ENCODE data around the gene ETV5. TPM values are rescaled to one million over a fixed set of nuclear protein-coding genes. Genes with fewer than 3 reads are reported as not detected.
A peak's percentile ranks its signal among the peaks of the same experiment; 100 is the strongest.

Gene ETV5
- 1 to 10 TPM; 1.1 to 1.5 TPM for total RNA-seq

GRCh38 chr3:186108941-186109865 lies at the start of gene ETV5:
ETV5 (minus strand) TSS chr3:186109089; CDS start chr3:186105868, 3,221 bp downstream.
- peaks cover 79% of the 10 kb centered on the region for H3K27me3 Mint-ChIP-seq (ENCODE audit: low read depth)
- no peaks in the 10 kb centered on the region for H3K36me3 Mint-ChIP-seq (ENCODE audit: low read depth)
- peaks cover 30% of the 10 kb centered on the region for H3K4me1 Mint-ChIP-seq (ENCODE audit: low read depth)
- H3K27ac Mint-ChIP-seq = no peak within 1 kb of the TSS
- peak within 1 kb of the TSS; percentile 78 for H3K4me3 Mint-ChIP-seq
- intact Hi-C loops (cut with micrococcal nuclease) = loop anchor here (1.0 to 10.0 kb wide), 10 partner anchors 42 to 716 kb away; partner anchors contain the start of genes DNAJB11 and TRA2B
- DNase-seq = peak; percentile 97
- CTCF ChIA-PET = interaction anchor here (0.5 to 0.7 kb wide), 2 partner anchors 34 to 508 kb away, joined by 3 read pairs; no protein-coding TSS in a partner anchor
- H3K9me3 Mint-ChIP-seq = no peaks in the 10 kb centered on the region

- DNase-seq = no peak
- intact Hi-C loops (cut with micrococcal nuclease) = no loop called here
- H3K4me3 Mint-ChIP-seq = no peak overlapping the region
- H3K4me1 Mint-ChIP-seq (ENCODE audit: low read depth) = peaks cover 13% of the 10 kb centered on the region
- CTCF ChIA-PET = no interaction called here
- no peak overlapping the region for H3K27ac Mint-ChIP-seq
- no peaks in the 10 kb centered on the region for H3K9me3 Mint-ChIP-seq
- no peaks in the 10 kb centered on the region for H3K36me3 Mint-ChIP-seq (ENCODE audit: low read depth)
- peaks cover 34% of the 10 kb centered on the region for H3K27me3 Mint-ChIP-seq (ENCODE audit: low read depth)
Observed at GRCh38 chr3:186154641-186155040, 45.8 kb upstream of the ETV5 start.

- CTCF ChIA-PET = interaction anchor here (0.5 to 1.1 kb wide), 3 partner anchors 24 to 387 kb away, joined by 3 to 5 read pairs (median 3); no protein-coding TSS in a partner anchor
- no peak for DNase-seq
- intact Hi-C loops (cut with micrococcal nuclease) = no loop called here
- Mint-ChIP-seq H3K4me1 (ENCODE audit: low read depth) (peaks cover 13% of the 10 kb centered on the region), H3K36me3 (ENCODE audit: low read depth) (no peaks in the 10 kb centered on the region), H3K27me3 (ENCODE audit: low read depth) (peaks cover 47% of the 10 kb centered on the region), H3K9me3 (no peaks in the 10 kb centered on the region), H3K4me3 (no peak overlapping the region), H3K27ac (no peak overlapping the region)
Observed at GRCh38 chr3:186152889-186153292, 44.0 kb upstream of the ETV5 start.

GRCh38 chr3:186152361-186152798 lies 43.5 kb upstream of the ETV5 start:
- CTCF ChIA-PET = interaction anchor here (0.5 to 1.1 kb wide), 4 partner anchors 32 to 387 kb away, joined by 3 to 5 read pairs (median 3); no protein-coding TSS in a partner anchor
- Mint-ChIP-seq H3K27ac (no peak overlapping the region), H3K4me3 (no peak overlapping the region), H3K36me3 (ENCODE audit: low read depth) (no peaks in the 10 kb centered on the region), H3K9me3 (no peaks in the 10 kb centered on the region), H3K27me3 (ENCODE audit: low read depth) (peaks cover 48% of the 10 kb centered on the region), H3K4me1 (ENCODE audit: low read depth) (peaks cover 13% of the 10 kb centered on the region)
- DNase-seq = no peak
- intact Hi-C loops (cut with micrococcal nuclease) = no loop called here

GRCh38 chr3:186151077-186151971 lies 42.4 kb upstream of the ETV5 start:
- H3K9me3 Mint-ChIP-seq = no peaks in the 10 kb centered on the region
- intact Hi-C loops (cut with micrococcal nuclease) = loop anchor here (1.0 to 2.0 kb wide), 2 partner anchors 33 to 42 kb away; partner anchors contain the start of gene ETV5
- peak; percentile 10 for DNase-seq
- no peak overlapping the region for H3K4me3 Mint-ChIP-seq
- H3K36me3 Mint-ChIP-seq (ENCODE audit: low read depth) = no peaks in the 10 kb centered on the region
- CTCF ChIA-PET = no interaction called here
- peaks cover 13% of the 10 kb centered on the region for H3K4me1 Mint-ChIP-seq (ENCODE audit: low read depth)
- peak overlapping the region; percentile 18 for H3K27ac Mint-ChIP-seq
- H3K27me3 Mint-ChIP-seq (ENCODE audit: low read depth) = peaks cover 48% of the 10 kb centered on the region

- Mint-ChIP-seq H3K4me3 (no peak overlapping the region), H3K27ac (no peak overlapping the region), H3K9me3 (no peaks in the 10 kb centered on the region), H3K36me3 (ENCODE audit: low read depth) (no peaks in the 10 kb centered on the region), H3K27me3 (ENCODE audit: low read depth) (peaks cover 48% of the 10 kb centered on the region), H3K4me1 (ENCODE audit: low read depth) (peaks cover 13% of the 10 kb centered on the region)
- DNase-seq = no peak
- CTCF ChIA-PET = no interaction called here
- intact Hi-C loops (cut with micrococcal nuclease) = loop anchor here (2.0 kb wide), 1 partner anchor 35 kb away; no protein-coding TSS in a partner anchor
Observed at GRCh38 chr3:186150041-186150830, 41.3 kb upstream of the ETV5 start.

GRCh38 chr3:186149319-186149960 lies 40.6 kb upstream of the ETV5 start:
- peaks cover 52% of the 10 kb centered on the region for H3K27me3 Mint-ChIP-seq (ENCODE audit: low read depth)
- no peaks in the 10 kb centered on the region for H3K36me3 Mint-ChIP-seq (ENCODE audit: low read depth)
- no peak for DNase-seq
- intact Hi-C loops (cut with micrococcal nuclease) = no loop called here
- peaks cover 13% of the 10 kb centered on the region for H3K4me1 Mint-ChIP-seq (ENCODE audit: low read depth)
- CTCF ChIA-PET = no interaction called here
- H3K4me3 Mint-ChIP-seq = no peak overlapping the region
- no peaks in the 10 kb centered on the region for H3K9me3 Mint-ChIP-seq
- no peak overlapping the region for H3K27ac Mint-ChIP-seq

GRCh38 chr3:186144257-186144656 lies 35.4 kb upstream of the ETV5 start:
- Mint-ChIP-seq H3K4me1 (ENCODE audit: low read depth) (no peaks in the 10 kb centered on the region), H3K27ac (no peak overlapping the region), H3K36me3 (ENCODE audit: low read depth) (no peaks in the 10 kb centered on the region), H3K9me3 (no peaks in the 10 kb centered on the region), H3K4me3 (no peak overlapping the region), H3K27me3 (ENCODE audit: low read depth) (peaks cover 19% of the 10 kb centered on the region)
- CTCF ChIA-PET = no interaction called here
- no peak for DNase-seq
- intact Hi-C loops (cut with micrococcal nuclease) = no loop called here

GRCh38 chr3:186143250-186143649 lies 34.4 kb upstream of the ETV5 start:
- intact Hi-C loops (cut with micrococcal nuclease) = no loop called here
- Mint-ChIP-seq H3K36me3 (ENCODE audit: low read depth) (no peaks in the 10 kb centered on the region), H3K27me3 (ENCODE audit: low read depth) (peaks cover 11% of the 10 kb centered on the region), H3K27ac (no peak overlapping the region), H3K4me1 (ENCODE audit: low read depth) (no peaks in the 10 kb centered on the region), H3K9me3 (no peaks in the 10 kb centered on the region), H3K4me3 (no peak overlapping the region)
- DNase-seq = no peak
- CTCF ChIA-PET = no interaction called here

GRCh38 chr3:186142393-186142932 lies 33.6 kb upstream of the ETV5 start:
- no peaks in the 10 kb centered on the region for H3K36me3 Mint-ChIP-seq (ENCODE audit: low read depth)
- no peak overlapping the region for H3K27ac Mint-ChIP-seq
- no peak overlapping the region for H3K4me3 Mint-ChIP-seq
- CTCF ChIA-PET = no interaction called here
- no peak for DNase-seq
- no peaks in the 10 kb centered on the region for H3K4me1 Mint-ChIP-seq (ENCODE audit: low read depth)
- H3K9me3 Mint-ChIP-seq = no peaks in the 10 kb centered on the region
- peaks cover 7% of the 10 kb centered on the region for H3K27me3 Mint-ChIP-seq (ENCODE audit: low read depth)
- intact Hi-C loops (cut with micrococcal nuclease) = no loop called here

GRCh38 chr3:186141790-186142189 lies 32.9 kb upstream of the ETV5 start:
- Mint-ChIP-seq H3K27ac (no peak overlapping the region), H3K9me3 (no peaks in the 10 kb centered on the region), H3K27me3 (ENCODE audit: low read depth) (peaks cover 7% of the 10 kb centered on the region), H3K4me1 (ENCODE audit: low read depth) (no peaks in the 10 kb centered on the region), H3K4me3 (no peak overlapping the region), H3K36me3 (ENCODE audit: low read depth) (no peaks in the 10 kb centered on the region)
- no peak for DNase-seq
- intact Hi-C loops (cut with micrococcal nuclease) = no loop called here
- CTCF ChIA-PET = no interaction called here
